IMR-90 (cell line): ENCODE results near the gene MEST. TPM values are rescaled to one million over a fixed set of nuclear protein-coding genes. Genes with fewer than 3 reads are reported as not detected.

Experiments used
- ATAC-seq: fragments of 200-7000 bp; cut with Tn5 transposase; 2 replicates; pipeline ENCODE4 v1.9.1; 2020; ENCODE audit warnings: low read depth, mild to moderate bottlenecking, moderate library complexity
- BruUV-seq: library from RNA; stranded (reverse); fragments of 400-500 nt; replicated peaks from 2 replicates; lab custom pipeline; 2021; lab: Mats Ljungman, UMichigan
- CTCF ChIA-PET: fragments of 300-600 bp; formaldehyde crosslinking; extraction: SDS; loops from one replicate; lab custom pipeline; 2021; ENCODE audit warnings: antibody characterized with exemption; lab: Yijun Ruan, JAX
- POLR2A ChIA-PET: fragments of 300-600 bp; sonication (Branson Sonifier 250); formaldehyde crosslinking; loops from one replicate; lab custom pipeline; 2022; ENCODE audit warnings: antibody characterized with exemption; ENCODE audit not compliant: unreplicated experiment; lab: Charles Lee
- DNase-seq: peaks from one replicate; pipeline ENCODE4 v3.0.0; 2013
- H2AFZ ChIP-seq: replicated peaks from 2 replicates; pipeline ENCODE3; 2013; ENCODE audit warnings: low read length, mild to moderate bottlenecking; ENCODE audit not compliant: poor library complexity
- H2AK5ac ChIP-seq: 2 replicates; pipeline ENCODE4 v1.6.1; 2013; ENCODE audit warnings: low read depth, low read length, inconsistent platforms
- H2AK9ac ChIP-seq: replicated peaks from 2 replicates; pipeline ENCODE3; 2013; ENCODE audit warnings: mild to moderate bottlenecking, low read depth, low read length, moderate library complexity; ENCODE audit not compliant: poor library complexity
- H2BK120ac ChIP-seq: 2 replicates; pipeline ENCODE4 v1.6.1; 2013; ENCODE audit warnings: low read depth, low read length, inconsistent platforms
- H2BK15ac ChIP-seq: 3 replicates; pipeline ENCODE4 v1.6.1; 2013; ENCODE audit warnings: low read depth, low read length, inconsistent platforms
- H2BK20ac ChIP-seq: 2 replicates; pipeline ENCODE4 v1.6.1; 2013; ENCODE audit warnings: low read depth, mild to moderate bottlenecking, inconsistent platforms, low read length, moderate library complexity
- H2BK5ac ChIP-seq: 2 replicates; pipeline ENCODE4 v1.6.1; 2013; ENCODE audit warnings: mild to moderate bottlenecking, low read depth, low read length, inconsistent platforms; ENCODE audit not compliant: poor library complexity, severe bottlenecking
- H3K14ac ChIP-seq: replicated peaks from 2 replicates; pipeline ENCODE4 v1.6.1; 2013; ENCODE audit warnings: low read depth, low read length, inconsistent platforms
- H3K18ac ChIP-seq: 2 replicates; pipeline ENCODE4 v1.6.1; 2013; ENCODE audit warnings: low read depth, low read length, control low read depth
- H3K23ac ChIP-seq: 2 replicates; pipeline ENCODE4 v1.6.1; 2013; ENCODE audit warnings: low read depth, low read length, inconsistent platforms
- H3K27ac ChIP-seq: 2 replicates; pipeline ENCODE4 v1.5.1; 2013; ENCODE audit warnings: mild to moderate bottlenecking, control low read depth, low read length; ENCODE audit not compliant: insufficient read depth
- H3K27me3 ChIP-seq: 2 replicates; pipeline ENCODE4 v1.6.1; 2013; ENCODE audit warnings: low read length; ENCODE audit not compliant: control insufficient read depth, insufficient read depth
- H3K36me3 ChIP-seq: 2 replicates; pipeline ENCODE4 v1.6.1; 2013; ENCODE audit warnings: low read length, mixed read lengths; ENCODE audit not compliant: control insufficient read depth, insufficient read depth
- H3K4ac ChIP-seq: 2 replicates; pipeline ENCODE4 v1.6.1; 2013; ENCODE audit warnings: low read depth, low read length, inconsistent platforms
- H3K4me1 ChIP-seq: 2 replicates; pipeline ENCODE4 v1.6.1; 2013; ENCODE audit warnings: low read length, mixed read lengths; ENCODE audit not compliant: control insufficient read depth, insufficient read depth
- H3K4me2 ChIP-seq: 2 replicates; pipeline ENCODE4 v1.6.1; 2013; ENCODE audit warnings: low read depth, mild to moderate bottlenecking, control low read depth, low read length, moderate library complexity
- H3K4me3 ChIP-seq: 2 replicates; pipeline ENCODE4 v1.5.1; 2013; ENCODE audit warnings: low read depth, mild to moderate bottlenecking, control low read depth, low read length, moderate library complexity; ENCODE audit not compliant: insufficient read depth
- H3K56ac ChIP-seq: 2 replicates; pipeline ENCODE4 v1.6.1; 2013; ENCODE audit warnings: low read length, inconsistent platforms; ENCODE audit not compliant: insufficient read depth; ENCODE audit errors: extremely low read depth
- H3K79me1 ChIP-seq, 2 experiments: 2 replicates each; pipeline ENCODE4 v1.6.1; 2013; ENCODE audit warnings: low read length in 2 of 2, inconsistent platforms in 1 of 2, low read depth in 1 of 2
- H3K9ac ChIP-seq: 2 replicates; pipeline ENCODE4 v1.6.1; 2013; ENCODE audit warnings: low read depth, low read length, control low read depth
- H3K9me1 ChIP-seq: 2 replicates; pipeline ENCODE4 v1.6.1; 2013; ENCODE audit warnings: low read length, inconsistent platforms; ENCODE audit not compliant: insufficient read depth
- H3K9me3 ChIP-seq: 2 replicates; pipeline ENCODE4 v1.6.1; 2013; ENCODE audit warnings: low read length; ENCODE audit not compliant: control insufficient read depth, insufficient read depth
- H4K20me1 ChIP-seq: 2 replicates; pipeline ENCODE4 v1.6.1; 2013; ENCODE audit warnings: low read length, inconsistent platforms; ENCODE audit not compliant: insufficient read depth
- H4K5ac ChIP-seq: 2 replicates; pipeline ENCODE4 v1.6.1; 2013; ENCODE audit warnings: mild to moderate bottlenecking, low read depth, low read length, control low read depth
- H4K8ac ChIP-seq, 2 experiments: 2 replicates each; pipeline ENCODE4 v1.6.1; 2013; ENCODE audit warnings: low read depth in 2 of 2, low read length in 2 of 2, control low read depth in 1 of 2, inconsistent platforms in 1 of 2
- H4K91ac ChIP-seq: 2 replicates; pipeline ENCODE4 v1.6.1; 2013; ENCODE audit warnings: low read depth, low read length, inconsistent platforms; ENCODE audit not compliant: insufficient read depth
- BHLHE40 ChIP-seq: fragments of 150-350 bp; IDR thresholded peaks from 2 replicates; pipeline ENCODE4 v1.6.1; 2016; ENCODE audit warnings: mild to moderate bottlenecking, low read depth, low read length
- CHD1 ChIP-seq: IDR thresholded peaks from 2 replicates; pipeline ENCODE4 v1.6.1; 2012; ENCODE audit warnings: low read depth, low read length, improper control_type of control experiment
- CTCF ChIP-seq: conservative IDR thresholded peaks from 2 replicates; pipeline ENCODE4 v1.5.1; 2012; ENCODE audit warnings: mild to moderate bottlenecking, low read depth, low read length, improper control_type of control experiment
- ELK1 ChIP-seq: fragments of 150-350 bp; IDR thresholded peaks from 2 replicates; pipeline ENCODE4 v1.6.1; 2016; ENCODE audit warnings: low read depth, mild to moderate bottlenecking, low read length, moderate library complexity, borderline replicate concordance
- FOS ChIP-seq: fragments of 150-350 bp; IDR thresholded peaks from 2 replicates; pipeline ENCODE4 v1.6.1; 2016; ENCODE audit warnings: low read depth, low read length
- MAZ ChIP-seq: IDR thresholded peaks from 2 replicates; pipeline ENCODE4 v1.6.1; 2012; ENCODE audit warnings: low read depth, mild to moderate bottlenecking, low read length, improper control_type of control experiment, moderate library complexity, borderline replicate concordance
- POLR2A ChIP-seq: IDR thresholded peaks from 2 replicates; pipeline ENCODE4 v1.6.1; 2012; ENCODE audit warnings: mild to moderate bottlenecking, low read depth, low read length
- RAD21 ChIP-seq: IDR thresholded peaks from 2 replicates; pipeline ENCODE4 v1.6.1; 2012; ENCODE audit warnings: low read length, improper control_type of control experiment
- RCOR1 ChIP-seq: IDR thresholded peaks from 2 replicates; pipeline ENCODE4 v1.6.1; 2012; ENCODE audit warnings: mild to moderate bottlenecking, low read length, improper control_type of control experiment; ENCODE audit not compliant: insufficient replicate concordance
- SMC3 ChIP-seq: fragments of 150-350 bp; IDR thresholded peaks from 2 replicates; pipeline ENCODE4 v1.6.1; 2016; ENCODE audit warnings: low read depth, mild to moderate bottlenecking, antibody characterized with exemption, low read length, moderate library complexity
- WGBS, 2 experiments: methylation state at CpG; one replicate each; pipeline versions ENCODE4 v1.1.5 to v1.1.7; 2013; ENCODE audit warnings: missing lambda C conversion rate in 2 of 2; ENCODE audit not compliant: insufficient read length in 1 of 2; ENCODE audit errors: extremely low coverage in 2 of 2; 5-methylcytosine and 5-hydroxymethylcytosine counted together
- dilution Hi-C: fragments of 300-500 bp; cut with HindIII; formaldehyde crosslinking; loops from one replicate; pipeline ENCODE4 v1.14.3; 2018; ENCODE audit warnings: low sequenced_read_pairs; ENCODE audit not compliant: unreplicated experiment
- in situ Hi-C: fragments of 300-500 bp; cut with MboI; formaldehyde crosslinking; loops from 3 replicates; pipeline ENCODE4 v1.14.3; 2019; ENCODE audit warnings: low sequenced_read_pairs, inconsistent platforms, mixed read lengths
- intact Hi-C: fragments of 100-400 bp; cut with micrococcal nuclease; formaldehyde crosslinking; loops from 2 replicates; pipeline ENCODE4 v1.10.0; 2022
- polyA plus RNA-seq, 3 experiments: library from polyadenylated mRNA; depleted of rRNA; stranded (reverse); fragments of >200 nt; gene quantifications; 2 replicates each; pipeline ENCODE4 v1.2.3, GENCODE V29; 2012; ENCODE audit warnings: low replicate concordance in 1 of 3
- total RNA-seq: library from RNA; depleted of rRNA; stranded (reverse); fragments of >200 nt; gene quantifications from 2 replicates; pipeline ENCODE4 v1.2.3, GENCODE V29; 2012
- TF ChIP-seq, protein P1 (sequence below): fragments of 150-350 bp; IDR thresholded peaks from 2 replicates; pipeline ENCODE4 v1.6.1; 2017; ENCODE audit warnings: mild to moderate bottlenecking, antibody characterized with exemption, low read length, low read depth

Gene MEST
- total and polyA plus RNA-seq, 2 of the 4 experiments (the other 2 are of a cell fraction) = 219 to 317 TPM

DNA sequence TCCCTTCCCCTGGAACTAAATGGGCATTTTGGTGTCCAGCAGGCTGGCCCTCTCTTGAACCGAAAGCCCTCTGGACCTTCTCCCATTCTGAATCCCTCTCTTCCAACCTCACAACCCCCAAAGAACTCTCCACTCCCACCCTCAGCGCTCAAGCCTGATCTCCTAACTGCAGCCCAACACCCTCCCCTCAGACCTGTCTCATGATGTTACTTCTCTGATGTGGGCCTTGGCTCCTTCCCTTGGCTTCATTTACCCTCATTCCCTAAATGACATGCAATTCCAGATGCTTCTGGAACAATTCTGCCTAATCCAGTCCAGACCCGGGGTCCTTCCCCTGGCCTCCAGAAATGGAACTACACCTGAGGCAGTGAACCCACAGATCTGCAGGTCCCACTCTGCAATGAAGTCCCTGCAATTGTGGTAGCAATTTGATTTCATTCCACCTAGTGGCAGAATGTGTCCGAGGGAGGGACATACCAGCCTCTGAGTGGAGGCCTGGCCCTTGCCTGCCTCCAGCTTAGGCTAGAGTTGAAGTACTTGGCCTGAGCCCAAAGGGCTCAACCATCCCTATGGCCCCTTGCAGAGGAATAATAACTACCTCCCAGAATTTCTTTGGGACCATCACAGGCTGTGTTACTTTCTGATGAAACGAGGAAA is 47.0 kb upstream of the MEST start:
- H3K18ac ChIP-seq = no peak overlapping the region
- DNase-seq (no peak), ATAC-seq (no peak)
- H3K9me1 ChIP-seq = peaks cover 4% of the 10 kb centered on the region; the same call in 1 of the 2 replicates
- H2AK5ac ChIP-seq = no peak overlapping the region
- no peak overlapping the region for H3K14ac ChIP-seq
- no peak overlapping the region for H3K4ac ChIP-seq
- no peak overlapping the region for H3K4me3 ChIP-seq
- POLR2A ChIA-PET = no interaction called here
- H3K9ac ChIP-seq = no peak overlapping the region
- in situ Hi-C loops (no loop called here), dilution Hi-C loops (no loop called here), intact Hi-C loops (loop anchor here (5.0 kb wide), 3 partner anchors 42 to 203 kb away; no protein-coding TSS in a partner anchor)
- H4K91ac ChIP-seq = no peak overlapping the region
- H3K4me1 ChIP-seq = peaks cover 6% of the 10 kb centered on the region
- H3K27me3 ChIP-seq = no peaks in the 10 kb centered on the region
- peaks cover 3 to 15% of the 10 kb centered on the region in 2 experiments; a peak in 3 of 4 replicates for H3K79me1 ChIP-seq
- H4K5ac ChIP-seq = 0 out of 2 replicates have a peak overlapping the region, but pooled peaks have one; percentile 29
- no peak overlapping the region for H2BK120ac ChIP-seq
- no peak overlapping the region for H4K8ac ChIP-seq
- CTCF ChIA-PET = no interaction called here
- TF ChIP-seq, protein P1, sequence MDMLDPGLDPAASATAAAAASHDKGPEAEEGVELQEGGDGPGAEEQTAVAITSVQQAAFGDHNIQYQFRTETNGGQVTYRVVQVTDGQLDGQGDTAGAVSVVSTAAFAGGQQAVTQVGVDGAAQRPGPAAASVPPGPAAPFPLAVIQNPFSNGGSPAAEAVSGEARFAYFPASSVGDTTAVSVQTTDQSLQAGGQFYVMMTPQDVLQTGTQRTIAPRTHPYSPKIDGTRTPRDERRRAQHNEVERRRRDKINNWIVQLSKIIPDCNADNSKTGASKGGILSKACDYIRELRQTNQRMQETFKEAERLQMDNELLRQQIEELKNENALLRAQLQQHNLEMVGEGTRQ = no peak
- TF ChIP-seq ELK1 (no peak), POLR2A (no peak), MAZ (no peak), CTCF (no peak), BHLHE40 (no peak), RCOR1 (no peak), RAD21 (no peak), SMC3 (no peak), CHD1 (no peak), FOS (no peak)
- no peak overlapping the region for H2AFZ ChIP-seq
- no peak overlapping the region for H3K4me2 ChIP-seq
- peaks cover 4% of the 10 kb centered on the region; the same call in 1 of the 2 replicates for H3K9me3 ChIP-seq
- H3K23ac ChIP-seq = no peak overlapping the region
- H4K20me1 ChIP-seq = no peaks in the 10 kb centered on the region
- H2BK5ac ChIP-seq = no peak overlapping the region
- no peak overlapping the region for H2AK9ac ChIP-seq
- no peak overlapping the region for H3K56ac ChIP-seq
- H2BK20ac ChIP-seq = no peak overlapping the region
- BruUV-seq = no TSS peak
- H3K27ac ChIP-seq = no peak overlapping the region
- no peaks in the 10 kb centered on the region for H3K36me3 ChIP-seq
- 64% methylated on average over 2 of the region's 5 CpGs; no CpG with 5 or more reads in 1 of the 2 experiments for WGBS, 2 experiments
- H2BK15ac ChIP-seq = no peak overlapping the region
